Activated naive CD4-positive, alpha-beta T cell treated with anti-CD3 and anti-CD28 coated beads, Interleukin-2, amount 10 ng/mL, durations not matched to agents 7 days and 5 days (primary cell): ENCODE measurements around the gene EPS8L2.
"Not testable (repeated sequence)": the region's sequence is repeated elsewhere in the genome, so short reads cannot be mapped to it uniquely, and the experiment has no call there.

ENCODE experiments used
- CTCF ChIA-PET: fragments of 350-600 bp; sonication (Branson Sonifier 250); formaldehyde crosslinking; loops from one replicate; lab custom pipeline; 2021; ENCODE audit warnings: antibody characterized with exemption; lab: Charles Lee
- DNase-seq: peaks from one replicate; pipeline ENCODE4 v3.0.0-alpha.2; 2020
- H3K27ac Mint-ChIP-seq: one replicate; pipeline ENCODE4 v1.8.0; 2021; ENCODE audit warnings: mild to moderate bottlenecking, moderate library complexity, mixed read lengths
- H3K27me3 Mint-ChIP-seq: one replicate; pipeline ENCODE4 v1.8.0; 2021; ENCODE audit warnings: mild to moderate bottlenecking, mixed read lengths
- H3K36me3 Mint-ChIP-seq: one replicate; pipeline ENCODE4 v1.8.0; 2021; ENCODE audit warnings: mixed read lengths
- H3K4me1 Mint-ChIP-seq: one replicate; pipeline ENCODE4 v1.8.0; 2021; ENCODE audit warnings: mixed read lengths
- H3K4me3 Mint-ChIP-seq: one replicate; pipeline ENCODE4 v1.8.0; 2021; ENCODE audit warnings: mild to moderate bottlenecking, moderate library complexity, mixed read lengths
- H3K9me3 Mint-ChIP-seq: one replicate; pipeline ENCODE4 v1.8.0; 2021; ENCODE audit warnings: mixed read lengths

Gene EPS8L2

GRCh38 chr11:679271-680207 is 26.5 kb upstream of the EPS8L2 start:
- CTCF ChIA-PET: no interaction called here
- Mint-ChIP-seq H3K9me3 (no peaks in the 10 kb centered on the region), H3K4me1 (peaks cover 2% of the 10 kb centered on the region), H3K36me3 (peaks cover 52% of the 10 kb centered on the region), H3K4me3 (no peak overlapping the region), H3K27me3 (no peaks in the 10 kb centered on the region), H3K27ac (no peak overlapping the region)
- DNase-seq: no peak

GRCh38 chr11:680476-680875 is 25.6 kb upstream of the EPS8L2 start:
- Mint-ChIP-seq H3K4me3 (no peak overlapping the region), H3K4me1 (peaks cover 2% of the 10 kb centered on the region), H3K27me3 (no peaks in the 10 kb centered on the region), H3K36me3 (peaks cover 53% of the 10 kb centered on the region), H3K9me3 (no peaks in the 10 kb centered on the region), H3K27ac (no peak overlapping the region)
- CTCF ChIA-PET: interaction anchor here (0.6 kb wide), 1 partner anchor 13 kb away, joined by 3 read pairs; no protein-coding TSS in a partner anchor
- DNase-seq: no peak

GRCh38 chr11:680970-681369 is 25.1 kb upstream of the EPS8L2 start:
- CTCF ChIA-PET: interaction anchor here (0.6 to 0.9 kb wide), 2 partner anchors 13 to 18 kb away, joined by 3 read pairs; no protein-coding TSS in a partner anchor
- DNase-seq: no peak
- no peak overlapping the region for H3K4me3 Mint-ChIP-seq

GRCh38 chr11:686451-687243 is 19.4 kb upstream of the EPS8L2 start:
- Mint-ChIP-seq H3K4me1 (peaks cover 26% of the 10 kb centered on the region), H3K36me3 (peaks cover 66% of the 10 kb centered on the region), H3K9me3 (no peaks in the 10 kb centered on the region), H3K4me3 (no peak overlapping the region), H3K27ac (no peak overlapping the region), H3K27me3 (no peaks in the 10 kb centered on the region)
- DNase-seq: no peak
- CTCF ChIA-PET: interaction anchor here (0.8 to 1.6 kb wide), 2 partner anchors 23 to 37 kb away, joined by 3 to 6 read pairs; no protein-coding TSS in a partner anchor

More at GRCh38 chr11:680970-681369, 25.1 kb upstream of the EPS8L2 start:
- Mint-ChIP-seq H3K27ac (no peak overlapping the region), H3K36me3 (peaks cover 53% of the 10 kb centered on the region), H3K4me1 (peaks cover 2% of the 10 kb centered on the region), H3K9me3 (no peaks in the 10 kb centered on the region), H3K27me3 (no peaks in the 10 kb centered on the region)

- no peak overlapping the region for H3K4me3 Mint-ChIP-seq
- CTCF ChIA-PET: interaction anchor here (1.6 kb wide), 1 partner anchor 36 kb away, joined by 6 read pairs; no protein-coding TSS in a partner anchor
- no peaks in the 10 kb centered on the region for H3K9me3 Mint-ChIP-seq
- H3K27ac Mint-ChIP-seq: no peak overlapping the region
- DNase-seq: no peak
- no peaks in the 10 kb centered on the region for H3K27me3 Mint-ChIP-seq
- H3K4me1 Mint-ChIP-seq: peaks cover 36% of the 10 kb centered on the region
- H3K36me3 Mint-ChIP-seq: peaks cover 58% of the 10 kb centered on the region
Observed at GRCh38 chr11:687751-688150, 18.3 kb upstream of the EPS8L2 start.

- Mint-ChIP-seq H3K4me3 (no peak overlapping the region), H3K36me3 (peaks cover 56% of the 10 kb centered on the region)
- no peak for DNase-seq
Observed at GRCh38 chr11:688681-689080, 17.4 kb upstream of the EPS8L2 start.

GRCh38 chr11:689625-690024 is 16.4 kb upstream of the EPS8L2 start:
- no peaks in the 10 kb centered on the region for H3K9me3 Mint-ChIP-seq
- H3K27ac Mint-ChIP-seq: peak overlapping the region; percentile 72
- no peak for DNase-seq
- CTCF ChIA-PET: no interaction called here
- peaks cover 6% of the 10 kb centered on the region for H3K27me3 Mint-ChIP-seq
- peaks cover 48% of the 10 kb centered on the region for H3K4me1 Mint-ChIP-seq
- H3K4me3 Mint-ChIP-seq: no peak overlapping the region
- H3K36me3 Mint-ChIP-seq: peaks cover 48% of the 10 kb centered on the region

More at GRCh38 chr11:688681-689080, 17.4 kb upstream of the EPS8L2 start:
- peak overlapping the region; percentile 60 for H3K27ac Mint-ChIP-seq
- H3K9me3 Mint-ChIP-seq: no peaks in the 10 kb centered on the region
- peaks cover 5% of the 10 kb centered on the region for H3K27me3 Mint-ChIP-seq
- peaks cover 45% of the 10 kb centered on the region for H3K4me1 Mint-ChIP-seq
- CTCF ChIA-PET: no interaction called here

GRCh38 chr11:690244-690643 is 15.8 kb upstream of the EPS8L2 start:
- peaks cover 46% of the 10 kb centered on the region for H3K36me3 Mint-ChIP-seq
- peaks cover 48% of the 10 kb centered on the region for H3K4me1 Mint-ChIP-seq
- H3K27ac Mint-ChIP-seq: peak overlapping the region; percentile 87
- not testable (repeated sequence) for DNase-seq, H3K9me3 Mint-ChIP-seq, H3K27me3 Mint-ChIP-seq
- CTCF ChIA-PET: interaction anchor here (2.4 kb wide), 1 partner anchor 34 kb away, joined by 11 read pairs; no protein-coding TSS in a partner anchor
- peak overlapping the region; percentile 85 for H3K4me3 Mint-ChIP-seq

- Mint-ChIP-seq H3K27ac (peak overlapping the region; percentile 87), H3K4me3 (peak overlapping the region; percentile 85), H3K4me1 (peaks cover 48% of the 10 kb centered on the region), H3K27me3 (peaks cover 6% of the 10 kb centered on the region), H3K36me3 (peaks cover 46% of the 10 kb centered on the region), H3K9me3 (no peaks in the 10 kb centered on the region)
- CTCF ChIA-PET: interaction anchor here (0.8 to 2.4 kb wide), 4 partner anchors 10 to 33 kb away, joined by 3 to 11 read pairs (median 5); no protein-coding TSS in a partner anchor
- DNase-seq: peak; percentile 62
Observed at GRCh38 chr11:690738-691633, 15.0 kb upstream of the EPS8L2 start.

GRCh38 chr11:691710-692590 is 14.1 kb upstream of the EPS8L2 start:
- DNase-seq: no peak
- peaks cover 6% of the 10 kb centered on the region for H3K27me3 Mint-ChIP-seq
- CTCF ChIA-PET: interaction anchor here (0.8 to 2.4 kb wide), 4 partner anchors 9 to 32 kb away, joined by 3 to 11 read pairs (median 5); no protein-coding TSS in a partner anchor
- no peaks in the 10 kb centered on the region for H3K9me3 Mint-ChIP-seq
- peaks cover 55% of the 10 kb centered on the region for H3K4me1 Mint-ChIP-seq
- peak overlapping the region; percentile 84 for H3K27ac Mint-ChIP-seq
- H3K4me3 Mint-ChIP-seq: peak overlapping the region; percentile 85
- peaks cover 38% of the 10 kb centered on the region for H3K36me3 Mint-ChIP-seq

- H3K4me3 Mint-ChIP-seq: peak overlapping the region; percentile 85
- H3K27me3 Mint-ChIP-seq: peaks cover 6% of the 10 kb centered on the region
- peaks cover 61% of the 10 kb centered on the region for H3K4me1 Mint-ChIP-seq
- H3K9me3 Mint-ChIP-seq: no peaks in the 10 kb centered on the region
- peaks cover 29% of the 10 kb centered on the region for H3K36me3 Mint-ChIP-seq
- DNase-seq: peak; percentile 69
- peak overlapping the region; percentile 84 for H3K27ac Mint-ChIP-seq
- CTCF ChIA-PET: interaction anchor here (0.7 to 2.4 kb wide), 2 partner anchors 12 to 31 kb away, joined by 3 to 11 read pairs; no protein-coding TSS in a partner anchor
Observed at GRCh38 chr11:692824-693414, 13.1 kb upstream of the EPS8L2 start.

- peaks cover 6% of the 10 kb centered on the region for H3K27me3 Mint-ChIP-seq
Observed at GRCh38 chr11:693415-693831, 12.6 kb upstream of the EPS8L2 start.

More at GRCh38 chr11:693415-693831, 12.6 kb upstream of the EPS8L2 start:
- no peak for DNase-seq
- Mint-ChIP-seq H3K27ac (peak overlapping the region; percentile 84), H3K4me1 (peaks cover 66% of the 10 kb centered on the region), H3K36me3 (peaks cover 26% of the 10 kb centered on the region), H3K9me3 (no peaks in the 10 kb centered on the region), H3K4me3 (peak overlapping the region; percentile 85)
- CTCF ChIA-PET: interaction anchor here (0.7 kb wide), 1 partner anchor 13 kb away, joined by 3 read pairs; no protein-coding TSS in a partner anchor
